ENCODE data around the gene GOLGA2.
A peak's percentile ranks its signal among the peaks of the same experiment; 100 is the strongest.

GOLGA2 gene

DNA sequence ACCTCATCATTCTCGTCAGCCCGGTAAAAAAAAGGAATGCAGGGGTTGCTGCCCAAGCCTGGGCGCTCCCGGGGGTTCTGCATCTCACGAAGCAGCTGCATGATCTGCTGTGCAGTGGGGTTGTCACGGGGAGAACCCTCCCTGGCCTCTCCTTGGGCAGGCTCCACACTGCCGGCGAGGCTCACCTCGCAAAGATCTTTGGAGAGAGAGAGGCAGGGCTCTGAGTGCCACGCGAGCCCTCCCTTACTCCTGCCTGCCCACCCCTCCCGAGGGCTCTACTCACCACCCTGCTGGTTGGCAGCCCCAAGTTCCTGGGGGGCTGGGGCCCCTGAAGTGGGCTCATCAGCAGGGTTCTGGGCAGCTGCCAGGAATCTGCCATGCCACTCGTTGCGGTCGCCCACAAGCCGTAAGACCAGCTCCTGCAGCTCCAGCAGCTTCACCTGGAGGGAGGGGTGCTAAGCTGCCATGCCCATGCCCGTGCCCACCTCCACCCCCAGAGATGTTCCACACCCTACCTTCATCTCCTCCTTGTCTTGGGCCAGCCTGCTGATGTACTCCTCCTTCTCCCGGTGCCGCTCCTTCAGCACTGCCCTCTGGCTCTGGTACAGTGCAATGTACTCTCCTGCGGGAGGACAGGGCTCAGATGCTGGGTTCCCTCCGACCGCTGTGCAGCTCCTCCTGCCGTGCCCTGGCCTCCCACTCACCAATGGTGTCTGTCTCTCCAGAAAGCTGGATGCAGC lies 18.6 kb downstream of the GOLGA2 start:
- no peak for DNase-seq

DNA sequence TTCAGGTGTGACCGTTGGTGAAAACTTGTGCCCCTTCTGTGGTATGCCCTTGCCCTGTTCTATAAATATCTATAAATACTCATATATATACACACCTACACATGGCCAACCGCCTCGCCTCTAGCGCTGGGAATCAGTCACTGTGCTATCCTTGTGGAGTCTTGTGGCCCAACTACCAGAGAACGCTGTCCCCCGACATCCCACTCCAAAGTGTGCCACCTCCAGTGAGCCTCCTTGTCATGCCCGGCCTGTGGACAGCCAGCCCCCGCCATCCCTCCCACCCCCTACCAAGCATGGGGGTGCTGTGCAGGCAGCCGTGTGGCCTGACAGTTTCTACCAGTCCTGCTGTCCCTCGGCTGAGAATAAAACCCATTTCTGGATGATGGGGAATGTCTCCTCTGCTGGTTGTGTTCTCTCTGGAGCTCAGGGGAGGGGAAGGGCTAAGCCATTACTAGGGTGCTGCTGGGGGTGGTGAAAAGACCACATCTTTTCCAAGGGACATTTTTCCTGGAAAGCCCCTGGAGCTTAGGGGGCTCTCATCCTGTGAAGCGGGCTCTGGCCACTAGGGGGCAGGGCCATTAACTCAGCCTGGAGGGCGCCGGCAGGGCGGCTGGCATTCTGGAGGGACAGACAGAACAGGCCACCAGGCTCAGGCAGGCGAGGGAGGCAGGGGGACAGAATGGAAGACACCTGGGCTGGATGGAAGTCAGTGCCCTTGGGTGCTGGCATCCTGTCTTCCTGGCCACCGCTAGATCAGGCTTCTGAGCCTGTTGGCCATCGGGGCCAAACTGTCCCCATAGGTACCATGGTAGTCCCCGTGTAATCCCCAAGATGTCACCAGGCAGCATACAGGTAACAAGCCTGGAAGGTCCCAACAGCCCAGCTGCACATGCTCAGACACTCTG lies 20.7 kb downstream of the GOLGA2 start:
- peak; percentile 7 to 10 for DNase-seq

DNA sequence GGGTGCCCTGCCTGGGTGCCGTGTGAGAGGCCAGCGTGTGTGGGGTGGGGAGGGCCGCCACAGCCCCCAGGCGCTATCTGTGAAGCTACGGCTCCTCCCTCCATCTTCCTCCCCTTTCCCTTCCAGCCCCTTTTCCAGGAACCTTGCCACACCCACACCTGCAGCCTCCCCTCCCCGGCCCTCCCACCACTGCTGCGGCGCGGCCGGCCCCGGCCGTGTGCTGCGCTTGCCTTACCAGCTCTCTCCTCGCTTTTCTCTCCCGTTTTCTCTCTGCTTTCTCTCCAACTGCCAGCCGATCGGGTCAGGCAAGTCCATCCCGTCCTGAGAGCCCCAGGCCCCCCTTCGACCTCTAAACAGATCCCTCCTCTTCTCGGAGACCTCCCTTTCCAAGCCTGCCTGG lies 21.4 kb downstream of the GOLGA2 start:
- no peak for DNase-seq

DNA sequence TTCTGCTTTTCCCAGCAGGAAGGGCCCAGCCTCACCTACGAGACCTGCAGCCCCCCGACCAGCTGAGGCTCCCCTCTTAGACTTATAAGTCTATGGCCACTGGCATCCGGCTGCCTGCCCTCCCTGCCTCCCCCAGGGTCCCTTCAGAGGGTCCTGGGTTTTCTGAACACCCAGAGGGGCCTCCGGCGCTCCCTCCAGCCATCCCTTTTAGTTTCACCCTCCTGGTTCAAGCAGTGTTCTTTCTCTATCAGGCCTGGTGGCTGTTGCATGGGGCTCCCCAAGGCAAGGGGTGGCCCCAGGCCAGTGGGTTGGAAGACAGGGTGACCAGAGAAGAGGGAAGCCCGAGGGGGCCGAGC lies 21.8 kb downstream of the GOLGA2 start:
- DNase-seq, result no peak

DNA sequence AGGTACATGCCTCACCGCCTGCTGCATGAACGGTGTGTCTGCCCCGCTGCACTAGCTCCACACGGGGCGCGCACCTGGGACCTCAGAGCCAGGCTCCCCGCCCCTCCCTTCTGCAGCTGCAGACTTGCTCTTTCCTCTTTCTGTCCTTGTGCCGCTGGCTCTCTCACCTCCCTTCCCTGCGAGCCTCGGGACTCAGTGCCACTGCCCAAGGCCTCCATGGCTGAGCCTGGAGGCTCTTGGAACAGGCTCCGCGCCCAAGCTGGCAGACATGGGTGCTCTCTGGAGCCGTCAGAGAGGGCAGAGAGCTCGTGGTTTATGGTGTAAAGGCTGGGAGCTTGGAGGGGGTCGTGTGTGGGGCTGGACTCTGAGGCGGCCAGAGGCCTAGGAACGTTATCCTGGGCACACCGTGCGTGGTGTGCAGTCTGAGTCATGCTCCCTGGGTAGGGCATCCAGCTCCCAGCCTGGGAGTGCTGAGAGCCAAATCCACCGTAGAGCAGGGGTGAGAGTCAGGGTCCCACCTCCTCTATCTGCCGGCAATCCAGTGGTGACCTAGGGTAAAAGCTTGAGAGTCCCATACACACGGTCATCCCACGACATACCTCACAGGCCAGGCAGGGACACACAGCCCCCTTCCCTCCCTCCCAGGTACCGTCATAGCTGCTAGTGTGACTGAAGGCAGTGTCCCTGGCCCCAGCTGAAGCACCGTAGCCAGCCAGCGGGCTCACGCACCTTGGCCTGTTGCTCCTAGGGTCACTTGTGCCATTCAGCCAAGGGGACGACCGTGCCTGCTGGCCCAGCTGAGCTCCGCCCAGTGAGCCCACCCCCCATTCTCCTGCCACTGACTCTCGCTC lies 22.4 kb downstream of the GOLGA2 start:
- no peak for DNase-seq

DNA sequence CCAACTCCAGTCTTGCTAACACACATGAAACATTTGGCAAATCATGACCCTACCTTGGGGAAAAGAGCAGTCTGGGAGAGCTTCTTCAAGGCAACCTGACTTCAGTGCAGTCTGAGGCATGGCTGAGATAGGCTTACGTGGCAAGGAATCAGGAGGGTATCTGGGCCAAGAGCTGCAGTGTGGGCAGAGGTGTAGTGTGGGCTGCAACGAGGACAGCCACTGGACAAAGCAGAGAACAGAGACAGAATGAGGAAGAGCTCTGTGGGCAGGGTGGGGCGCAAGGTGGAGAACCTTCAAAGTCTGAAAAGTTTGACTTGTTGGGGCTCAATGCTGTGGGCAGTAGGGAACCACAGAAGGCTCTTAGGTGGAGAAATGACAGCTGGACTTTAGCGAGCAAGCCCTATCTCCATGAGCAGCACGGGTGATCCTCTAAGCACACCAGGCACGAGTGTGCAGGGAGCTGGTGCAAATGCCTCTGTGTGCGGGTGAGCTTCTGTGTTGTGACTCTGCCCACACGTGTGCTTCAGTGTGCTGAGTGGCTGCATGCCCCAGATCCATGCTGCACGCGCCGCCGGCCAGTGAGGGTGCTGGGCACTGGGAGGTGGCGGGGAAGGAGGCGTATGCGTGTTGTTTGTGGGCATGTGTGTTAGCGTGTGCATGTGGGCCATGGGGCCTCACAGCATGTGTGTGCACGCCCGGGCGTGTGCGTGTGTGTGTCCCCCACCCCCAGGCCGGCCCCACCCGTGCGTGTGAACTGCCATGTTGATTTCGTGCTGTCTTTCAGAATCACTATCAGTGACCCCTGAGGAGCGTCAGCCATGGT lies 23.3 kb downstream of the GOLGA2 start:
- DNase-seq, result no peak

DNA sequence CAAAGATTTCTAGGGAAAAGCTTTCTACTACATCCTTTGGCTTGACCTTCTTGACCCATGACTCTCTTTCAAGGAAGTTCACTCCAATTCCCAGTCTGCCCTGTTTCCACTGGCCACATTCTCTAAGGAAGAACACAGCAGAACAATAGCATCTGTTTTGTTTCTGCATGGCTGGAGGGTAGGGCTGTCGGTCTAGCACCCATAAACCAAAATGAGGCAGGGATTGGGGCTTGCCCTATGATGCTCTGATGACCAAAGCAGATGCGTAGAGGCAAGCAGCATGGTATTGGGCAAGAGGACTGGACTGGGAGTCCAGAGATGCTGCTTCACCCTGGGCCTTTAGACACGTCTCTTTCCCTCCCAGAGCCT lies 24.1 kb downstream of the GOLGA2 start:
- no peak for DNase-seq

DNA sequence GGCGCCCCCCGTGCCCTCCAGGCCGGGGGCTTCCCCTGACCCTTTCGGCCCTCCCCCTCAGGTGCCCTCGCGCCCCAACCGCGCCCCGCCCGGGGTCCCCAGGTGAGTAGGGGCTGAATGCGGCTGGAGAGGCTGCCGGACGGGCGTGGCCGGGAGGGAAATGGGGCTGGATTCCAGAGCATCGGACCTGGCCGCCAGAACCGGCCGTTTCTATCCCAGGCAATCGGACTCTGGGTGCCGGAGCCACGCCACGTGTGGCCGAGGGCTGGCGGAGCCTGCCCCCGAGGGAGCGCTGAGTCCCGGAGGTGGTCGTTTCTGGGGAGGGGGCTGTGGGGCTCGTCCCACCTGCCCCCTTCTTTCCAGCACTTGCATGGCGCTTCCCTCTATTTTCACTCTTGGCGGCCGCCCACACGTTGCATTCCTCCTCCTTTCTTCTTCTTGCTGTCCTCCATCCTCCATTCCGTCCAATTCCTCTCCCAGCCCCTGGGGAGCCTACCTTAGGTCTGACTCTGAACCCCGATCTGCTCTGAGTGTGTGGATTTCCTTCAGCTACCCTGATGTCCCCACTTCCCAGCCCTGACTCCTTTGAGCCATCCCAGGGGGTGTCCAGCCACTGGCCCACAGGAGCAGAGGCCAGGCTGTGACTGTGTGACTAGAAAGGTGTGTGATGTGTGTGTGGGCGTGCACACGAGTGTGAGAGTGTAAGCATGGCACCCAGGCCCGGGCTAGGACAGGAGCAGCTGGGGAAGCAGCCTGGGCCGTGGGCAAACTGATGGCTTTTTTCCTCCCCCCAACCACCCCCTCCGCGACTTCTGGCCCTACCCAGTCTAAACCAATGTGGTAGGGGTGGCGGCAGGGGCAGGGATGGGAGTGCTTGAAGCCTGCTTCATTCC lies 24.7 kb downstream of the GOLGA2 start:
- DNase-seq, result no peak

DNA sequence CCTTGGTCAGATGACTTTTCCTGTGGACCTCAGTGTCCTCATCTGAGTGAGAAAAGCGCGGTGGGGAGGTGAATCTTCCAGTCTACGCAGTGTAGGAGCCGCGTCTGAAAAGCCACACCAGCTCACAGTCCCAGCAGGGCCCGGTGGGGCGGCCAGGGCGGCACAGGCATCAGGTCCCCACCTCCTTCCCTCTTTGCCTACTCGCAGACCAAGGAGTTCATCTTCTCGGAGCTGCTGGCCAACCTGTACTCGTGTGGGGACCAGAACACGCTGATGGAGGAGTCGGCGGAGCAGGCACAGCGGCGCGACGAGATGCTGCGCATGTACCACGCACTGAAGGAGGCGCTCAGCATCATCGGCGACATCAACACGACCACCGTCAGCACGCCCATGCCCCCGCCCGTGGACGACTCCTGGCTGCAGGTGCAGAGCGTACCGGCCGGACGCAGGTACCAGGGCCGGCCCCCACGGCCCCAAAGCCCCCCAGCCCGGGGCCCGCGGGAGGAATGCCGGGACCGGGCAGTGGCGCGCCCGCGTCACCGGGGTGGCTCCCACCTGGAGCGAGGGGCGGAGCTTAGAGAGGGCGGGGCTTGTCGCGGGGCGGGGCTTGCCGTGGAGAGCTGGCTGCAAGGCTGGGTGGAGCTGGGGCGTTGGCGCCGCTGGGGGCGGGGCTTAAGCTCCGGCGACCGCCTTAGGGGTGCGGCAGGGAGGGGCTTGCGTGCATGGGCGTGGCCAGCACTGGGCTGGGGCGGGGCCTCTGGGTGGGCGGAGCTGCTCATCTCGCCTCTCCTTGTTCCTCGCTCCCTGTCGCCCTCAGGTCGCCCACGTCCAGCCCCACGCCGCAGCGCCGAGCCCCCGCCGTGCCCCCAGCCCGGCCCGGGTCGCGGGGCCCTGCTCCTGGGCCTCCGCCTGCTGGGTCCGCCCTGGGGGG lies 25.6 kb downstream of the GOLGA2 start:
- DNase-seq, result no peak

DNA sequence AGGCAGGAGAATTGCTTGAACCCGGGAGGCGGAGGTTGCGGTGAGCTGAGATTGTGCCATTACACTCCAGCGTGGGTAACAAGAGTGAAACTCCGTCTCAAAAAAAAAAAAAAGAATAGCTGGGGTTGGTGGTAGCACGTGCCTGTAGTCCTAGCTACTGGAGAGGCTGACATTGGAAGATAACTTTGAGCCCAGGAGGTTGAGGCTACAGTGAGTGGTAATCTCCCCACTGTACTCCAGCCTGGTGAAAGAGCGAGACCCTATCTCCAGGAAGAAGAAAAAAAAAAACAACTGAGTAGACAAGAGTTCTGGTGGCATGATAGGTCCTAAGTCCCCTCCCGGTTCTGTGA lies 26.3 kb downstream of the GOLGA2 start:
- no peak for DNase-seq

DNA sequence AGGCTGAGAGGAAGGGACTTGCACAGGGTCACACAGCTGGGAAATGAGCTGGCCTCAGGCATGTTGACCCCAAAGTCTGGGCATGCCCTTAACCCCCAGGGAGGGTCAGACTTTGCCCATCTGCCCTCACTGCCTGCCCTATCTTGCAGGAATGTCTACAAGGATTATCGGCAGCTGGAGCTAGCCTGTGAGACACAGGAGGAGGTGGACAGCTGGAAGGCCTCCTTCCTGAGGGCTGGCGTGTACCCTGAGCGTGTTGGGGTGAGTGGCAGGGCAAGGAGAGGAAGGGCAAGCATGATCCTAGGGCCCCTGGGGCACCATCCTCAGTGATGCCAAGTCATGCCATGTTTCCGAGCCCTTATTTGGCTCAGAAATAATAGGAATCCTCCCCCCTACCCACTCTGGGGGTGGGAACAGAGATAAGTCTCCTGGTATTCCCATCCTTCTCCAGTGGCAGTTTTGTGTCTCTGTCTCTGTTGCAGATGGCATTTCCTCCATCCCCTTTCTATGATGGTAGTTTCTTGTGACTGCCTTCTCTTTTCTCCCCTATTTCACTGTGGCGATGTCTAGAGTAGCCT lies 28.5 kb downstream of the GOLGA2 start:
- no peak for DNase-seq

DNA sequence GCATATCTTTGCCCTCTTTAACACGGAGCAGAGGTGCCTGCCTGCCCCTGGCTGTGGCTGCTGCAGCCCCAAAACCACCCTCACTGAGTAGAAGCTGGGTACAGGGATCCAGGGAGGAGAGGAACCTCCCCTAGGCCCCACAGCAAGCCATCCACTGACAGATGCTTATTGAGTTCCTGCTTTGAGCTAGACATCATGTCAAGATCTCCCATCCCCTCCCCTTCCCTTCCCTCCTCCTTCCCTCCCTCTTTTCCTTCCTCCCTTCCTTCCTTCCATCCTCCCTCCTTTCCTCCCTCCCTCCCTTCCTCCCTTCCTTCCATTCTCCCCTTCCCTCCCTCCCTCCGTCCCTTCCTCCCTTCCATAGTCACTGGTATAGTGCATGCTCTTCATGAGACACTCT lies 29.3 kb downstream of the GOLGA2 start:
- no peak for DNase-seq

DNA sequence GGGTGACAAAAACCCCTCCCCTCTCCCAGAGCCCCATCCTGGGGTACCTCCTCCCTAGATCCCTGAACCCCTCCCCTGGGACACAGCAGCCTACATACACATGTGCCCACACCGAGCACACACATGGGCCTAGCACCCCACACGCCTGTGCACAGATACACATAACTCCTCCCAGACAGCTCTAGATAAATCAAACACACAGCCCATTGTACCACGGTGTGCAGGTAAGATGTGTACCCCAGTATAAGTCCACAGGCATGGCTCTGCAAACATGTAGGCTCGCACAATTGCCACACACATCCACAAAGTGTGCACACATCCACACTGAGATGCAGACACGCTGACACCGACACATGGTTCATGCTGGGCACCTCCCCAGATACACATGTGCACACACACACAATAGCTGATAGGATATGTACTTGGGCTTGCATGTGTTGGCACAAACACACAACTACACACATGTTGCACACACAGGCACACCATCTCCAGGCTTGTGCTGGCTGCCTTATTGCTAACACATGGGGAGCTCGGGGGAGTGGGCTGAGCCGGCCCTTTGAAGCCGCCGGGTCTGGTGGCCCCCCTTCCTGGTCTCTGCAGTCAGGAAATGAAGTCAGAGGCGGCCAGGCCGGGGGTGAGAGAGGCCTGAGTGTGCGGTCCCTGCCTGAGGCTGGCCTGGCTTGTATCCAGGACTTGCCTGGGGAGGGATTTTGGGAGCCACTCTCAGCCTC lies 30.2 kb downstream of the GOLGA2 start:
- peak in 1 of 2 experiments; percentile 25 for DNase-seq

DNA sequence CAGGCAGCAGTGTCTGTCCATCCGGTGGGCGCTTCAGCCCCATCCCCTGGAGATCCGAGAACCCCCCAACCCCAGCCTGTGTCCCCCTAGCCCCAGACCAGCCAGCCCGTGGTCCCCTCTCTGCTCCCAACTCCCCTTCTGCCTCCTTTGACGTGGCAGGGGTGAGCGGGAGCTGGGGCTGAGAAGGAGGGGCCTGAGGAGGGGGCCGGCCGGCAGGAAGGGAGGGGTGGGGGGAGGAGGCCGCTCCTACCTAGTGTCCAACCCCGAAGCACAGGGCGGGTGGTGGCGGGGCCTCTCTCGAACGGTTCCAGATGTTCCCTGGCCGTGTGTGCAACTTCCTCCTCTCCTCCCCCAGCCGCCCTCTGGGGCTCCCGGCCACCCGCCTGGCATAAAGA lies 31.0 kb downstream of the GOLGA2 start:
- peak; percentile 81 to 86 for DNase-seq

DNA sequence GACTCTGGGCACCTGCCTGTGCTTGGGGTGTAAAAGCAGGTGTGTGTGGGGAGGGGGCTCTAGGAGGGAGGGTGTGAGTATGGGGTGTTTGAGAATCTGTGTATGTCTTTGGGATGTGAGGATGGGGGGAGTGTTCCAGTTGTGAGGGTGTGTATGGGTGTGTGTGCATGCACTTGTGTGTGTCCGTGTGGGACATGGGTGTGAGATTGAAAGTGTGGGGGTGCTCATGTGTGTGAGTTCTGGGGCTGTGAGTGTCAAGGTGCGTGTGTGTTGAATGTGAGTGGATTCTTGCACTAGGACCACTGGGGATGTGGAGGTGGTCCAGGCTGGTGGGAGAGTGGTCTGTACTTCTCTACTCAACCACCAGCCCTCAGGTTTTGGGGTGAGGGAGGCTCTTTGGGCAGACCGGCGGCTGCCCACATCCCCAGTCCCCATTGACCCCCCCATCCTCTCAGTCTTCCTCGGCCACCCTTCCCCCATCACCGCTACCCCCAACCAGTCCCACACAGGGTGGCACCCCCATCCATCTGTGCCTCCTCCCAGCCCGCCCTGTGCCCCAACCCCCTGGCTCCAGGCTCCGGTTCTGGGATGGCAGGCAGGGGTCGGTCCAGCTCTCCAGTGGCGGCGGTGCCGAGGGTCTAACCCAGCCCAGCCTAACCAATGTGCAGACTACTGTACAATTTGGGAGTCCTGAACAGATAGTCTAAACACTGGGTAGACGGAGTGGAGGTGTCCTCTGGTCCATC lies 31.5 kb downstream of the GOLGA2 start:
- no peak for DNase-seq

DNA sequence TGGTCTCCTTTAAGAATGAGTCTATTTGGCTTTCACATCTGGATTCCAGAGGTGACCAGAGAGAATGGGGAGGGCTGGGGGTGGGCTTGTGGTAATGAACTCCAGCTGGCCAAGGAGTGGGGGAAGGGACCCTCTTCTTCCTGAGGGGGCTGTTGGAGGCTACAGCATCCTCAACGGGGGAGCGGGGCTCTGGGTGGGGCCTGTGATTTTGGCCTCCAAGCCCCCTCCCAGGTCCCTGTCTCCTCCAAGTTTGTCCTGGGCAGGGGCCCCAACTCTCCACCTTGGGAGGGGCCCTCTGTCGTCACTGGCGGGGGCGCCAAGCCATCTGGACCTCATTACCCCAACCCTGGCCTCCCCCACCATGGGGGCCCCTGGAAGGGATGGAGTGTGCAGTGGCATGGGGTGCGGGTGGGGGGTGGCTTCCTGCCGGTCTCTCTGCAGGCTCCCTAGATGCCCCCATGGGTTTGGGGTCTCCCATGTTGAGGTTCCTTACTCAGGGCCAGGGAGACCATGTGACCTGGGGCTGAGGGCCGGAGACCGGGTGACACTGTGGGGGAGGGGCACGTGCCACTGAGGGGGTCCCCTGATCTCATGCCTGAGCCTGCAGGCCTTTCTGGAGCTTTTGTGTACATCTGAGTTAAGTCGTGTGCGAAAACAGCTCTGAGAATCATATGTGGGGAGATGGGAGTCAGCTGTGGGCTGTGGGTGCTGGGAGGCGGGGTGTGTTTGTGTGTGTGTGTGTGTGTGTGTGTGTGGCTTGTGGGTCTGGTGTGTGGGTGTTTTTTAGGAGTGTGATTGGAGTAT lies 32.4 kb downstream of the GOLGA2 start:
- DNase-seq, result no peak

DNA sequence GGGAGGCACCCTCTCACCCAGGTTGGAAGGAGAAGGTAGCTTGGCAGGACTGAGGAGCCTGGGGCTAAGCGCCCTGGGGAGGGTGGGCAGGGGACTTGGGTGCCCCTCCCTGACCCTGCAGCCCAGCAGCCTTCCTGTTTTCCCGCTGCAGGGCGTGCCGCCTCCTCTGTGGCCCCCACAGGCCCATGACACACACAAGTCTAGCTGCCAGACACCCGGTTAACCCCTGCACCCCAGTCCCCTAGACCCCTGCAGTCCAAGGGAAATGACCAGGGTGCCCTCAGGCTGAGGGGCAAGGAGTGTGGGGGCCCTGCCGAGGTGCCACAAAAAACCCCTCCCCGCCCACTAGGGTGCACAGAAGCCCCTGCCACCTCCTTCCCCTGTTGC lies 33.0 kb downstream of the GOLGA2 start:
- no peak for DNase-seq

DNA sequence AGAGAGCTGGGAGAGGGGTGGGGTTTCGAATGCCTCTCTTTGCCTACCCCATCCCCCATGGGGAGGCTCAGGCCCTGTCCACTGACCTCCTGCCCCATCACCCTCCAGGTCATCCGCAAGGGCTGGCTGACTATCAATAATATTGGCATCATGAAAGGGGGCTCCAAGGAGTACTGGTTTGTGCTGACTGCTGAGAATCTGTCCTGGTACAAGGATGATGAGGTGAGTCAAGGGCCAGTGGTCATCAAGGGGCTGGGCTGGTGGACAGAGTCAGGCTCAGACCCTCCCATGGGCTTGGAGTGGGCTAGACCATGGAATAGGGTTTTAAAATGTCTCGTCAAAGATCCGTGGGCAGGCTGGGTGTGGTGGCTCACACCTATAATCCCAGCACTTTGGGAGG lies 33.7 kb downstream of the GOLGA2 start:
- no peak for DNase-seq

Data from AML-193 (cell line).